Endothelial cell (in vitro differentiated cells): ENCODE data around the gene NUP214. TPM values are rescaled to one million over a fixed set of nuclear protein-coding genes. Genes with fewer than 3 reads are reported as not detected.

ENCODE experiments used
- DNase-seq: peaks from one replicate; pipeline ENCODE4 v3.0.0; 2021; ENCODE audit warnings: low spot score
- H3K27ac Mint-ChIP-seq: one replicate; pipeline ENCODE4 v1.8.0; 2021; ENCODE audit warnings: mixed read lengths, inconsistent platforms; ENCODE audit not compliant: unreplicated experiment
- H3K27me3 Mint-ChIP-seq: one replicate; pipeline ENCODE4 v1.8.0; 2021; ENCODE audit warnings: mild to moderate bottlenecking, moderate library complexity, mixed read lengths, inconsistent platforms; ENCODE audit not compliant: unreplicated experiment
- H3K36me3 Mint-ChIP-seq: one replicate; pipeline ENCODE4 v1.8.0; 2021; ENCODE audit warnings: mild to moderate bottlenecking, low read depth, mixed read lengths, inconsistent platforms; ENCODE audit not compliant: unreplicated experiment
- H3K4me1 Mint-ChIP-seq: one replicate; pipeline ENCODE4 v1.8.0; 2021; ENCODE audit warnings: mild to moderate bottlenecking, mixed read lengths, inconsistent platforms; ENCODE audit not compliant: unreplicated experiment
- H3K4me3 Mint-ChIP-seq: one replicate; pipeline ENCODE4 v1.8.0; 2021; ENCODE audit warnings: mild to moderate bottlenecking, mixed read lengths, inconsistent platforms; ENCODE audit not compliant: unreplicated experiment
- H3K9me3 Mint-ChIP-seq: one replicate; pipeline ENCODE4 v1.8.0; 2021; ENCODE audit warnings: mixed read lengths, inconsistent platforms; ENCODE audit not compliant: unreplicated experiment
- total RNA-seq: library from RNA; stranded (reverse); fragmentation: NEBNext Ultra II Directional; extraction: Animal tissue kit (Norgen Biotek cat#: 25700); gene quantifications from one replicate; pipeline ENCODE4 v1.2.1, GENCODE V29; 2021; ENCODE audit not compliant: unreplicated experiment
- TF ChIP-seq, protein P1 (sequence below): fragments of 200-600 bp; sonication (generic); IDR thresholded peaks from one replicate; pipeline ENCODE4 v1.5.0; 2021; ENCODE audit warnings: antibody characterized with exemption; ENCODE audit not compliant: unreplicated experiment

Gene NUP214
- total RNA-seq, 1 donor from 2014 or later, result 60.8 TPM

- Mint-ChIP-seq H3K27me3 (peaks cover 17% of the 10 kb centered on the region), H3K4me3 (no peak overlapping the region), H3K27ac (no peak overlapping the region), H3K4me1 (peaks cover 11% of the 10 kb centered on the region), H3K9me3 (no peaks in the 10 kb centered on the region), H3K36me3 (peaks cover 7% of the 10 kb centered on the region)
- DNase-seq, result no peak
- TF ChIP-seq, protein P1, sequence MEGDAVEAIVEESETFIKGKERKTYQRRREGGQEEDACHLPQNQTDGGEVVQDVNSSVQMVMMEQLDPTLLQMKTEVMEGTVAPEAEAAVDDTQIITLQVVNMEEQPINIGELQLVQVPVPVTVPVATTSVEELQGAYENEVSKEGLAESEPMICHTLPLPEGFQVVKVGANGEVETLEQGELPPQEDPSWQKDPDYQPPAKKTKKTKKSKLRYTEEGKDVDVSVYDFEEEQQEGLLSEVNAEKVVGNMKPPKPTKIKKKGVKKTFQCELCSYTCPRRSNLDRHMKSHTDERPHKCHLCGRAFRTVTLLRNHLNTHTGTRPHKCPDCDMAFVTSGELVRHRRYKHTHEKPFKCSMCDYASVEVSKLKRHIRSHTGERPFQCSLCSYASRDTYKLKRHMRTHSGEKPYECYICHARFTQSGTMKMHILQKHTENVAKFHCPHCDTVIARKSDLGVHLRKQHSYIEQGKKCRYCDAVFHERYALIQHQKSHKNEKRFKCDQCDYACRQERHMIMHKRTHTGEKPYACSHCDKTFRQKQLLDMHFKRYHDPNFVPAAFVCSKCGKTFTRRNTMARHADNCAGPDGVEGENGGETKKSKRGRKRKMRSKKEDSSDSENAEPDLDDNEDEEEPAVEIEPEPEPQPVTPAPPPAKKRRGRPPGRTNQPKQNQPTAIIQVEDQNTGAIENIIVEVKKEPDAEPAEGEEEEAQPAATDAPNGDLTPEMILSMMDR, result no peak
Observed at GRCh38 chr9:131092548-131093440, 32.6 kb upstream of the NUP214 start.

DNA sequence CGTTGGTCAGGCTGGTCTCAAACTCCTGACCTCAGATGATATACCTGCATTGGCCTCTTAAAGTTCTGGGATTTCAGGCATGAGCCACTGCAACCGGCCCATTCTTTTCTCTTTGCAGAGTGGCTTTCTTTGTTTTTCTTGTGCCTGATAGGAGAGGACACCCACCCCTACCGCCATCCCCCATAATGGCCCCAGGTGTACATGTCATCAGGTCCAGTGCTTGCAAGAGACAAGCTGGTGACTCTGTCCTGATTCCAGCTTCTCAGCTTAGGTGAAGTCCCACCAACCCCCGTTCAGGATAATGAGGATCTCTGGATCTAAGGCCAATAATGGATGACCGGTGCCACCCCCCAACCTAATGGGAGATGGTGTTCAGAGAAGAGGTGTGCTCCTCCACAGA is 31.4 kb upstream of the NUP214 start:
- Mint-ChIP-seq H3K4me1 (peaks cover 11% of the 10 kb centered on the region), H3K27ac (no peak overlapping the region), H3K27me3 (peaks cover 17% of the 10 kb centered on the region), H3K9me3 (no peaks in the 10 kb centered on the region), H3K36me3 (peaks cover 4% of the 10 kb centered on the region), H3K4me3 (no peak overlapping the region)
- DNase-seq, result no peak
- TF ChIP-seq, protein P1, result no peak

DNA sequence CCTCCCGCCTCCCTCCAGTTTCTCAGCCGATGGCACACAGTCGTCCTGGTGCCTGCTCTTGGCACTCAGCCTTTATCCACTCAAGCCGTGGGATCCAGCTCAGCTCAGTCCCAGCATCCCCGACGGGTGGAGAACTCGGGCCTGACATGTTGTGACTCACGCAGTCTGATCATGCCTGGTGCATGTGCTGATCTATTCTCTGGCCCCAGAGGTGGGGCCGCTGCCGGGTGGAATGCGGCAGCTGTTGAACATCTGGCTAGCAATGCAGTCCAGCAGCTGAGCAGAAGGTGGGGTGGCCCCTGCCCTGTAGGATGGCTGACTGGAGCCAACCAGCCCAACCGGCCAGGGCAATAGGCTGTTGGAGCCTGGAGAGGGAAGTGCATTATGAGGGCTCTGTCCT is 30.8 kb upstream of the NUP214 start:
- peaks cover 4% of the 10 kb centered on the region for H3K36me3 Mint-ChIP-seq
- DNase-seq, result no peak
- TF ChIP-seq, protein P1, result no peak
- H3K27me3 Mint-ChIP-seq, result peaks cover 17% of the 10 kb centered on the region
- H3K4me1 Mint-ChIP-seq, result peaks cover 11% of the 10 kb centered on the region
- no peak overlapping the region for H3K4me3 Mint-ChIP-seq
- H3K9me3 Mint-ChIP-seq, result no peaks in the 10 kb centered on the region
- H3K27ac Mint-ChIP-seq, result no peak overlapping the region

DNA sequence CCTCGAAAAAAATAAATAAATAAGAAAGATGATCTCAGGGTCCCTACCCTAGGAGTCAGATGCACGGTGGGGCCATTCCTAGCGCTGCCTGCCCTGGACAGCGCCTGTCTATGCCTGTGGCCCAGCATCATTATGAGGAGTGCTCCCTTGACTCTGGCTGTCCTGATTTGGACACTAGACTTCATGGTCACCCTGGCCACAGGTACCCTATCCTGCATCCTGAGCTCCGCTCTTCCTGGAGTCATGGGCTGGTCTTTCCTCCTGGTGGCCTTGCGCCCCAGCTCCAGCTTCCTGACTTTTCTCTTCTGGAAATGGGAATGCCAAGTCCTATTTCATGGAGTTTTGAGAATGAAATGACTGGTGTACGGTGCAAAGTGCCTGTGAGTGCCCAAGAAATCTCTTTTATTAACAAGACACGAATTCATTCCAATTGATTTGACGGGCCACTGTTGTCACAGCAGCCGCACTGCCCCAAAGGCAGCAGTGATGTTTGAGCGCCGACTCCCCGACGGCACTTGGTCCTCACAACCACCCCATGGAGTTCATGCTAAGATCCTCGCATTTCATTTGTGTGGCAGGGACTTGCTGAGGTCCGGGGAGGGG is 29.6 kb upstream of the NUP214 start:
- Mint-ChIP-seq H3K9me3 (no peaks in the 10 kb centered on the region), H3K27ac (peak overlapping the region; percentile 43), H3K27me3 (peaks cover 17% of the 10 kb centered on the region), H3K4me3 (peak overlapping the region; percentile 83), H3K36me3 (peaks cover 4% of the 10 kb centered on the region), H3K4me1 (peaks cover 11% of the 10 kb centered on the region)
- TF ChIP-seq, protein P1, result no peak
- DNase-seq, result no peak
